CD14-positive monocyte (primary cell): ENCODE results near the gene EDC4. TPM values are rescaled to one million over a fixed set of nuclear protein-coding genes. Genes with fewer than 3 reads are reported as not detected.
A peak's percentile ranks its signal among the peaks of the same experiment; 100 is the strongest.

Experiments
- DNase-seq, 3 donors: peaks; one replicate each; pipeline ENCODE4 v3.0.0-alpha.2; 2011 to 2022
- H2AFZ ChIP-seq: 2 replicates; pipeline ENCODE4 v1.6.0; 2012; ENCODE audit warnings: mild to moderate bottlenecking, low read depth, low read length, inconsistent platforms; ENCODE audit not compliant: insufficient read depth, poor library complexity, severe bottlenecking
- H3K27ac ChIP-seq, 2 donors: 1 replicate in 1 of 2; 2 replicates in 1 of 2; pipeline ENCODE4 v1.5.1; 2012 to 2013; ENCODE audit warnings: low read length in 2 of 2, control low read depth in 1 of 2, inconsistent platforms in 1 of 2, low read depth in 1 of 2, mild to moderate bottlenecking in 1 of 2
- H3K27me3 ChIP-seq, 2 donors: one replicate each; pipeline versions ENCODE4 v1.6.0 to v1.6.1; 2011 to 2013; ENCODE audit warnings: low read length in 2 of 2; ENCODE audit not compliant: control insufficient read depth in 2 of 2, insufficient read depth in 2 of 2
- H3K36me3 ChIP-seq, 2 donors: replicated peaks in 1 of 2; 1 replicate in 1 of 2; 2 replicates in 1 of 2; pipeline versions ENCODE4 v1.5.1 to v1.6.1; 2012 to 2013; ENCODE audit warnings: low read length in 2 of 2, control low read depth in 1 of 2, inconsistent platforms in 1 of 2, mild to moderate bottlenecking in 1 of 2; ENCODE audit not compliant: insufficient read depth in 2 of 2, control insufficient read depth in 1 of 2
- H3K4me1 ChIP-seq, 2 donors: 1 replicate in 1 of 2; 2 replicates in 1 of 2; pipeline versions ENCODE4 v1.5.1 to v1.6.1; 2012 to 2013; ENCODE audit warnings: low read length in 2 of 2, control low read depth in 1 of 2, inconsistent platforms in 1 of 2, mild to moderate bottlenecking in 1 of 2, moderate library complexity in 1 of 2; ENCODE audit not compliant: insufficient read depth in 2 of 2, control insufficient read depth in 1 of 2
- H3K4me2 ChIP-seq: replicated peaks from 2 replicates; pipeline ENCODE3; 2012; ENCODE audit warnings: low read length, moderate library complexity, mild to moderate bottlenecking; ENCODE audit not compliant: poor library complexity, severe bottlenecking; ENCODE audit errors: extremely low read depth
- H3K4me3 ChIP-seq, 3 experiments: fragments of 200-600 bp in 1 of 3; sonication (generic) in 1 of 3; replicated peaks in 1 of 3; 1 replicate in 2 of 3; 2 replicates in 1 of 3; pipeline ENCODE4 v1.5.1; 2011 to 2013; ENCODE audit warnings: low read length in 3 of 3, mild to moderate bottlenecking in 3 of 3, control low read depth in 2 of 3, low read depth in 2 of 3, inconsistent platforms in 1 of 3, moderate library complexity in 1 of 3
- H3K79me2 ChIP-seq: 2 replicates; pipeline ENCODE4 v1.6.0; 2012; ENCODE audit warnings: mild to moderate bottlenecking, control low read depth, inconsistent platforms, low read length, moderate library complexity; ENCODE audit not compliant: insufficient read depth
- H3K9ac ChIP-seq: 2 replicates; pipeline ENCODE4 v1.6.0; 2017; ENCODE audit warnings: low read length, mild to moderate bottlenecking; ENCODE audit not compliant: insufficient read depth, poor library complexity, severe bottlenecking
- H3K9me3 ChIP-seq, 2 donors: replicated peaks in 1 of 2; 1 replicate in 1 of 2; 2 replicates in 1 of 2; pipeline versions ENCODE4 v1.5.1 to v1.6.1; 2012 to 2013; ENCODE audit warnings: low read length in 2 of 2, control low read depth in 1 of 2; ENCODE audit not compliant: control insufficient read depth in 1 of 2, insufficient read depth in 1 of 2
- H4K20me1 ChIP-seq: 2 replicates; pipeline ENCODE4 v1.6.0; 2012; ENCODE audit warnings: mild to moderate bottlenecking, low read length, control low read depth, moderate library complexity; ENCODE audit not compliant: insufficient read depth
- H3K27ac Mint-ChIP-seq, 7 donors: one replicate each; pipeline ENCODE4 v1.8.0; 2020; ENCODE audit warnings: mild to moderate bottlenecking in 7 of 7, mixed read lengths in 7 of 7, moderate library complexity in 6 of 7, inconsistent platforms in 2 of 7
- H3K27me3 Mint-ChIP-seq, 3 donors: one replicate each; pipeline ENCODE4 v1.8.0; 2021 to 2022; ENCODE audit warnings: low read depth in 3 of 3, mild to moderate bottlenecking in 3 of 3, mixed read lengths in 3 of 3, moderate library complexity in 3 of 3, inconsistent platforms in 1 of 3
- H3K36me3 Mint-ChIP-seq, 2 donors: one replicate each; pipeline ENCODE4 v1.8.0; 2020; ENCODE audit warnings: mixed read lengths in 2 of 2, inconsistent platforms in 1 of 2, mild to moderate bottlenecking in 1 of 2
- H3K4me1 Mint-ChIP-seq: one replicate; pipeline ENCODE4 v1.8.0; 2020; ENCODE audit warnings: mild to moderate bottlenecking, mixed read lengths
- H3K4me3 Mint-ChIP-seq, 2 donors: one replicate each; pipeline ENCODE4 v1.8.0; 2020; ENCODE audit warnings: mild to moderate bottlenecking in 2 of 2, mixed read lengths in 2 of 2, moderate library complexity in 1 of 2
- H3K9me3 Mint-ChIP-seq, 7 donors: one replicate each; pipeline ENCODE4 v1.8.0; 2020 to 2022; ENCODE audit warnings: mixed read lengths in 7 of 7, mild to moderate bottlenecking in 6 of 7, moderate library complexity in 6 of 7, inconsistent platforms in 2 of 7
- WGBS: methylation state at CpG from one replicate; pipeline ENCODE4 v1.1.5; 2013; ENCODE audit warnings: missing lambda C conversion rate; ENCODE audit not compliant: insufficient coverage; 5-methylcytosine and 5-hydroxymethylcytosine counted together
- intact Hi-C, 2 donors: fragments of 100-400 bp; cut with micrococcal nuclease; formaldehyde crosslinking; loops; one replicate each; pipeline versions ENCODE4 v1.15.0 to v1.15.1; 2023
- polyA plus RNA-seq, 3 donors: library from polyadenylated mRNA; depleted of rRNA in 1 of 3; unstranded in 2 of 3; stranded (reverse) in 1 of 3; fragments of 300-500 nt in 2 of 3; fragments of >200 nt in 1 of 3; fragmentation: Illumina TruSeq in 2 of 3; gene quantifications; 1 replicate in 2 of 3; 2 replicates in 1 of 3; pipeline ENCODE4 v1.2.3, GENCODE V29; 2012 to 2021
- TF ChIP-seq, protein P1 (sequence below): fragments of 200-600 bp; IDR thresholded peaks from one replicate; pipeline ENCODE4 v1.8.0; 2022; ENCODE audit warnings: antibody characterized with exemption, mild to moderate bottlenecking

The EDC4 gene
- polyA plus RNA-seq, 3 donors: 13.7 to 84.9 (median 18.2) TPM

DNA sequence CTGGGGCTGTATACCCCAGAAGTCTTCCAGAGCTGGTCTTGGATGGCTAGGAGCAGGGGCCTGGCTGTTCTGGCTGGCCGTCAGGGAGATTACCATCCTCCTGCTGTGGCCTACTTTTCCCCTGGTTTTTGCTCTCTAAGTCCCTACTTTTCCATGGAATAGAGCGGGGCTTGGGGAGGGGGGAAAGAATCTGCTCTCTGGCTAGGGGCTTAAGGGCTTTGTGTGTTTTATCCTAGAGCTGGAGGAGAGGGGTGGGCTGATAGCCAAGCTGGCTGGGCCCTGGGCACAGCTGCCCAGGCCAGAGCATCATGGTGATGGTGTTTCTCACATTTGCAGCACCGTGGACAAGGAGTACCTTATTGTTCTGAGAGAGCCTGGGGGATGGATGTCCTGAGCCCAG is 15.5 kb downstream of the EDC4 start:
- Histone ChIP-seq H3K4me3 (no peak overlapping the region), H3K36me3 (peaks cover 31 to 39% of the 10 kb centered on the region in 2 donors), H3K9me3 (no peaks in the 10 kb centered on the region), H4K20me1 (peaks cover 3% of the 10 kb centered on the region), H3K27ac (no peak overlapping the region), H3K27me3 (no peaks in the 10 kb centered on the region), H3K79me2 (peaks cover 2% of the 10 kb centered on the region), H2AFZ (no peak overlapping the region), H3K9ac (no peak overlapping the region), H3K4me1 (peaks cover 6 to 8% of the 10 kb centered on the region in 2 donors), H3K4me2 (no peak overlapping the region)
- H3K27me3 Mint-ChIP-seq: peaks cover 0 to 2% (median 2%) of the 10 kb centered on the region in 3 donors
- intact Hi-C loops: loop anchor here (5.0 to 10.0 kb wide), 2 partner anchors 164 to 346 kb away; partner anchors contain the start of gene ESRP2 (in 1 of the 2)
- H3K9me3 Mint-ChIP-seq: no peaks in the 10 kb centered on the region
- TF ChIP-seq, protein P1, sequence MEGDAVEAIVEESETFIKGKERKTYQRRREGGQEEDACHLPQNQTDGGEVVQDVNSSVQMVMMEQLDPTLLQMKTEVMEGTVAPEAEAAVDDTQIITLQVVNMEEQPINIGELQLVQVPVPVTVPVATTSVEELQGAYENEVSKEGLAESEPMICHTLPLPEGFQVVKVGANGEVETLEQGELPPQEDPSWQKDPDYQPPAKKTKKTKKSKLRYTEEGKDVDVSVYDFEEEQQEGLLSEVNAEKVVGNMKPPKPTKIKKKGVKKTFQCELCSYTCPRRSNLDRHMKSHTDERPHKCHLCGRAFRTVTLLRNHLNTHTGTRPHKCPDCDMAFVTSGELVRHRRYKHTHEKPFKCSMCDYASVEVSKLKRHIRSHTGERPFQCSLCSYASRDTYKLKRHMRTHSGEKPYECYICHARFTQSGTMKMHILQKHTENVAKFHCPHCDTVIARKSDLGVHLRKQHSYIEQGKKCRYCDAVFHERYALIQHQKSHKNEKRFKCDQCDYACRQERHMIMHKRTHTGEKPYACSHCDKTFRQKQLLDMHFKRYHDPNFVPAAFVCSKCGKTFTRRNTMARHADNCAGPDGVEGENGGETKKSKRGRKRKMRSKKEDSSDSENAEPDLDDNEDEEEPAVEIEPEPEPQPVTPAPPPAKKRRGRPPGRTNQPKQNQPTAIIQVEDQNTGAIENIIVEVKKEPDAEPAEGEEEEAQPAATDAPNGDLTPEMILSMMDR: no peak
- H3K4me3 Mint-ChIP-seq: no peak overlapping the region
- DNase-seq: no peak
- peaks cover 17 to 43% of the 10 kb centered on the region in 2 donors for H3K36me3 Mint-ChIP-seq
- peaks cover 6% of the 10 kb centered on the region for H3K4me1 Mint-ChIP-seq
- 100% methylated on average over 1 of the region's 3 CpGs for WGBS
- H3K27ac Mint-ChIP-seq: peak overlapping the region in 1 of 7 donors; percentile 41

DNA sequence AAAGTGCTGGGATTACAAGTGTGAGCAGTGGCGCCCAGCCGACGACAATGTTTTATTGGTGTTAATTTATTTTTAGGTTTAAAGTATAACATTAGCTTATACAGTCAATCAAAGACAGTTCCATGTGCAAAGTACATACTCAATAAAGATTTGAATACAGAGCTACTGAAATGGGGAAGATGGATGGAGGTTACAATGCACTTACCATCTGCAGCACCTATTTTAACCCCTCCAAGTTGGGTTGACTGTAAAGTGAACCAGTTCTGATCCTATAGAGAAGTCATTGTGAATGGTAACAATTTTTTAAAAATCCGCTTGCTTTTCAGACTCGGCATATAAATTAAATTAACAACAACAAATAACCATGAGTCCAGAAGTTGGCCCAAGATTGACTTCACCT is 19.5 kb downstream of the EDC4 start:
- Histone ChIP-seq H3K36me3 (no peaks in the 10 kb centered on the region), H2AFZ (peak overlapping the region; percentile 61), H3K4me2 (peak overlapping the region; percentile 91), H3K79me2 (peaks cover 42% of the 10 kb centered on the region), H3K9me3 (no peaks in the 10 kb centered on the region), H4K20me1 (peaks cover 14% of the 10 kb centered on the region), H3K4me3 (peak overlapping the region; percentile 33 to 90 (median 58)), H3K4me1 (peaks cover 18 to 21% of the 10 kb centered on the region in 2 donors), H3K27me3 (no peaks in the 10 kb centered on the region), H3K27ac (peak overlapping the region in 1 of 2 donors; percentile 97), H3K9ac (peak overlapping the region; percentile 99)
- Mint-ChIP-seq H3K36me3 (peaks cover 3 to 12% of the 10 kb centered on the region in 2 donors), H3K27me3 (no peaks in the 10 kb centered on the region), H3K27ac (peak overlapping the region; percentile 66 to 93 (median 88)), H3K9me3 (no peaks in the 10 kb centered on the region), H3K4me1 (peaks cover 24% of the 10 kb centered on the region), H3K4me3 (peak overlapping the region; percentile 79 to 84)
- DNase-seq: no peak
- WGBS: no CpG with 5 or more reads among the region's 5 CpGs
- TF ChIP-seq, protein P1: no peak
- intact Hi-C loops: loop anchor here in 1 of 2 donors (5.0 kb wide), 3 partner anchors 45 to 330 kb away; partner anchors contain the start of genes CTCF, PSMB10, RANBP10 and TSNAXIP1
